Heart left ventricle (tissue), 13 donors: ENCODE data around the gene TBCK.

Source experiments
- POLR2A ChIP-seq, 2 donors: fragments of 450-650 bp; IDR thresholded peaks; one replicate each; pipeline ENCODE4 v1.6.1; 2017; ENCODE audit warnings: antibody characterized with exemption in 2 of 2, mild to moderate bottlenecking in 2 of 2, moderate library complexity in 2 of 2
- TF ChIP-seq, protein P1 (sequence below), 12 donors: fragments of 200-600 bp; sonication (generic) in 4 of 12; IDR thresholded peaks; one replicate each; pipeline versions ENCODE4 v1.5.0 to v1.8.0; 2018 to 2022; ENCODE audit warnings: antibody characterized with exemption in 12 of 12, mild to moderate bottlenecking in 5 of 12
- donor health status: ischemic (EF 13 %, LVEDD 7.1; RV severe dilation, severe dysfunction).
- donor health status: DM: no; HTN: yes; CAD: no.
- donor health status: DM: no; HTN: no; CAD: no.
- donor health status: ischemic (EF 25% LVEDD 6.9; RV normal size, moderate dysfunction).
- donor health status: ischemic (EF 25% LVEDD 5.7; RV mildly dilated, moderate dysfunction).
- donor health status: ischemic (EF 35%, LVEDD 5.7; RV mildly dilated, moderate dysfunction).
- donor health status: nonischemic (EF 11% LVEDD 7.7; RV severe dilation, severe dysfunction).
- donor health status: DM: yes; HTN: yes; CAD: no.
- donor health status: PGD.
- donor health status: ischemic (EF 29% LVEDD 5.4; RV normal size, mild dysfunction).
- donor health status: nonischemic (EF 23%, LVEDD 6.1; RV moderate dilation, normal function).

DNA sequence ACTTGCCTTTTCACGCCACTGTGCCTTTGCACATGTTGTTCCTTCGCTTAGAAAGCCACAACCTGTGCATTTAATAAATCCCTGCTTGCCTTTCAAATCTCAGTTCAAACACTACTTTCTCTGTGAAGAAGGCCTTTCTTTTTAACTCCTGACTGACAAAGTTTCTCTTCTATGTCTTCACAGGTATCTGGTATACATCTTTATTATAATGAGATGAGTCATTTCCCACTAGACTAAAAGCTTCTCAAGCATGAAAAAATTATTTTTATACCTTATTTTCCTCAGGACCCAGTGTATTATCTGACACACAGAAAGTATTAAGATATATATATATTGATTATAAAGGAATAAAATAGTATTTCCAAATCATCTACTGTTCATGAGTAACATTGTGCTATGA lies 189.9 kb downstream of the TBCK start:
- no peak for TF ChIP-seq POLR2A (IDR thresholded peaks at IDR 0.05)
- TF ChIP-seq, protein P1, sequence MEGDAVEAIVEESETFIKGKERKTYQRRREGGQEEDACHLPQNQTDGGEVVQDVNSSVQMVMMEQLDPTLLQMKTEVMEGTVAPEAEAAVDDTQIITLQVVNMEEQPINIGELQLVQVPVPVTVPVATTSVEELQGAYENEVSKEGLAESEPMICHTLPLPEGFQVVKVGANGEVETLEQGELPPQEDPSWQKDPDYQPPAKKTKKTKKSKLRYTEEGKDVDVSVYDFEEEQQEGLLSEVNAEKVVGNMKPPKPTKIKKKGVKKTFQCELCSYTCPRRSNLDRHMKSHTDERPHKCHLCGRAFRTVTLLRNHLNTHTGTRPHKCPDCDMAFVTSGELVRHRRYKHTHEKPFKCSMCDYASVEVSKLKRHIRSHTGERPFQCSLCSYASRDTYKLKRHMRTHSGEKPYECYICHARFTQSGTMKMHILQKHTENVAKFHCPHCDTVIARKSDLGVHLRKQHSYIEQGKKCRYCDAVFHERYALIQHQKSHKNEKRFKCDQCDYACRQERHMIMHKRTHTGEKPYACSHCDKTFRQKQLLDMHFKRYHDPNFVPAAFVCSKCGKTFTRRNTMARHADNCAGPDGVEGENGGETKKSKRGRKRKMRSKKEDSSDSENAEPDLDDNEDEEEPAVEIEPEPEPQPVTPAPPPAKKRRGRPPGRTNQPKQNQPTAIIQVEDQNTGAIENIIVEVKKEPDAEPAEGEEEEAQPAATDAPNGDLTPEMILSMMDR (IDR thresholded peaks at IDR 0.05), result no peak
